ENCODE results near the gene A1CF. TPM values are rescaled to one million over a fixed set of nuclear protein-coding genes. Genes with fewer than 3 reads are reported as not detected.
A peak's percentile ranks its signal among the peaks of the same experiment; 100 is the strongest.

Gene A1CF
- total RNA-seq, 1 donor from 2014 or later, result 29.5 TPM

GRCh38 chr10:50807851-50808776 is 77.3 kb downstream of the A1CF start:
- Mint-ChIP-seq H3K27me3 (no peaks in the 10 kb centered on the region), H3K27ac (peak overlapping the region; percentile 52), H3K4me1 (ENCODE audit: low read depth) (peaks cover 34% of the 10 kb centered on the region), H3K9me3 (ENCODE audit: low read depth) (no peaks in the 10 kb centered on the region), H3K36me3 (ENCODE audit: insufficient read depth) (peaks cover 4% of the 10 kb centered on the region), H3K4me3 (ENCODE audit: low read depth) (no peak overlapping the region)
- DNase-seq (ENCODE audit: low spot score, unreplicated experiment), result no peak
- TF ChIP-seq CTCF (IDR thresholded peaks at IDR 0.05; ENCODE audit: unreplicated experiment), result no peak

- peaks cover 4% of the 10 kb centered on the region for H3K36me3 Mint-ChIP-seq (ENCODE audit: insufficient read depth)
- peaks cover 34% of the 10 kb centered on the region for H3K4me1 Mint-ChIP-seq (ENCODE audit: low read depth)
- TF ChIP-seq CTCF (IDR thresholded peaks at IDR 0.05; ENCODE audit: unreplicated experiment), result no peak
- no peak for DNase-seq (ENCODE audit: low spot score, unreplicated experiment)
- no peaks in the 10 kb centered on the region for H3K9me3 Mint-ChIP-seq (ENCODE audit: low read depth)
- H3K27me3 Mint-ChIP-seq, result no peaks in the 10 kb centered on the region
- peak overlapping the region; percentile 78 for H3K27ac Mint-ChIP-seq
- H3K4me3 Mint-ChIP-seq (ENCODE audit: low read depth), result no peak overlapping the region
Observed at GRCh38 chr10:50805981-50806622, 79.3 kb downstream of the A1CF start.

GRCh38 chr10:50799595-50799994 is 85.8 kb downstream of the A1CF start:
- DNase-seq (ENCODE audit: low spot score, unreplicated experiment), result no peak
- TF ChIP-seq CTCF (IDR thresholded peaks at IDR 0.05; ENCODE audit: unreplicated experiment), result no peak
- peaks cover 3% of the 10 kb centered on the region for H3K9me3 Mint-ChIP-seq (ENCODE audit: low read depth)
- H3K4me1 Mint-ChIP-seq (ENCODE audit: low read depth), result no peaks in the 10 kb centered on the region
- H3K27ac Mint-ChIP-seq, result no peak overlapping the region
- no peaks in the 10 kb centered on the region for H3K27me3 Mint-ChIP-seq
- no peak overlapping the region for H3K4me3 Mint-ChIP-seq (ENCODE audit: low read depth)
- no peaks in the 10 kb centered on the region for H3K36me3 Mint-ChIP-seq (ENCODE audit: insufficient read depth)

GRCh38 chr10:50798297-50798696 is 87.1 kb downstream of the A1CF start:
- H3K27me3 Mint-ChIP-seq, result no peaks in the 10 kb centered on the region
- DNase-seq (ENCODE audit: low spot score, unreplicated experiment), result no peak
- peak overlapping the region; percentile 38 for H3K27ac Mint-ChIP-seq
- TF ChIP-seq CTCF (IDR thresholded peaks at IDR 0.05; ENCODE audit: unreplicated experiment), result no peak
- H3K36me3 Mint-ChIP-seq (ENCODE audit: insufficient read depth), result no peaks in the 10 kb centered on the region
- H3K4me1 Mint-ChIP-seq (ENCODE audit: low read depth), result no peaks in the 10 kb centered on the region
- H3K4me3 Mint-ChIP-seq (ENCODE audit: low read depth), result no peak overlapping the region
- H3K9me3 Mint-ChIP-seq (ENCODE audit: low read depth), result peaks cover 3% of the 10 kb centered on the region

- no peak for DNase-seq (ENCODE audit: low spot score, unreplicated experiment)
- H3K27ac Mint-ChIP-seq, result no peak overlapping the region
- H3K9me3 Mint-ChIP-seq (ENCODE audit: low read depth), result peaks cover 3% of the 10 kb centered on the region
- no peaks in the 10 kb centered on the region for H3K36me3 Mint-ChIP-seq (ENCODE audit: insufficient read depth)
- no peaks in the 10 kb centered on the region for H3K27me3 Mint-ChIP-seq
- H3K4me1 Mint-ChIP-seq (ENCODE audit: low read depth), result no peaks in the 10 kb centered on the region
- no peak for TF ChIP-seq CTCF (IDR thresholded peaks at IDR 0.05; ENCODE audit: unreplicated experiment)
- H3K4me3 Mint-ChIP-seq (ENCODE audit: low read depth), result no peak overlapping the region
Observed at GRCh38 chr10:50796693-50797092, 88.7 kb downstream of the A1CF start.
